Psoas muscle (tissue), 8 donors: Measurements from ENCODE around the gene GRK6. TPM values are rescaled to one million over a fixed set of nuclear protein-coding genes. Genes with fewer than 3 reads are reported as not detected.
A peak's percentile ranks its signal among the peaks of the same experiment; 100 is the strongest.

ENCODE experiments used
- ATAC-seq, 4 donors: fragments of 200-7000 bp; cut with Tn5 transposase; one replicate each; pipeline ENCODE4 v1.9.1; 2020; ENCODE audit warnings: moderate library complexity in 3 of 4, mild to moderate bottlenecking in 2 of 4
- DNase-seq, 2 donors: peaks; one replicate each; pipeline ENCODE4 v3.0.0-alpha.2; 2020
- H3K27ac ChIP-seq: fragments of 200-600 bp; one replicate; pipeline ENCODE4 v1.8.0; 2022
- H3K27me3 ChIP-seq, 3 donors: fragments of 200-600 bp in 1 of 3; one replicate each; pipeline versions ENCODE4 v1.6.1 to v1.8.0; 2013 to 2022; ENCODE audit warnings: low read length in 2 of 3, mild to moderate bottlenecking in 2 of 3, moderate library complexity in 1 of 3; ENCODE audit not compliant: insufficient read depth in 3 of 3
- H3K36me3 ChIP-seq, 2 donors: fragments of 200-600 bp in 1 of 2; one replicate each; pipeline versions ENCODE4 v1.6.1 to v1.8.0; 2013 to 2022; ENCODE audit warnings: low read depth in 1 of 2, mild to moderate bottlenecking in 1 of 2, moderate library complexity in 1 of 2; ENCODE audit not compliant: insufficient read depth in 1 of 2
- H3K4me1 ChIP-seq: fragments of 200-600 bp; one replicate; pipeline ENCODE4 v1.8.0; 2022
- H3K4me3 ChIP-seq: fragments of 200-600 bp; one replicate; pipeline ENCODE4 v1.8.0; 2022; ENCODE audit warnings: mild to moderate bottlenecking
- H3K9me3 ChIP-seq: fragments of 200-600 bp; one replicate; pipeline ENCODE4 v1.8.0; 2022
- WGBS, 3 donors: extraction: QIAGEN DNeasy Blood & Tissue Kit; methylation state at CpG; one replicate each; pipeline versions ENCODE4 v1.1.6 to v1.1.7; 2013; 5-methylcytosine and 5-hydroxymethylcytosine counted together
- intact Hi-C, 2 donors: fragments of 100-400 bp; cut with DNase I; formaldehyde crosslinking; loops; one replicate each; pipeline versions ENCODE4 v1.11.0 to v1.14.2; 2022
- polyA plus RNA-seq, 3 donors: library from polyadenylated mRNA; stranded (reverse); fragments of 200-250 nt; gene quantifications; one replicate each; pipeline ENCODE4 v1.2.3, GENCODE V29; 2013
- total RNA-seq, 4 donors: library from RNA; stranded (reverse); fragmentation: NEBNext Ultra II Directional in 2 of 4; extraction: Animal tissue kit (Norgen Biotek cat#: 25700) in 2 of 4; gene quantifications; one replicate each; pipeline versions ENCODE4 v1.2.1 to v1.2.4, GENCODE V29; 2021 to 2023
- TF ChIP-seq, protein P1 (sequence below): fragments of 200-600 bp; IDR thresholded peaks from one replicate; pipeline ENCODE4 v1.8.0; 2022; ENCODE audit warnings: antibody characterized with exemption
- donor health status: healthy with polysubstance abuse.
- donor health status: DM: no; HTN: no; CAD: no; lungs with moderate emphysema.
- donor health status: Bipolar disorder and iron deficiency.
- donor health status: healthy.
- donor health status: DM: yes; HTN: yes; CAD: no.
- donor health status: DM: no; HTN: no; CAD: no.
- donor health status: DM: no; HTN: no; CAD: no.
- donor health status: DM: yes; HTN: yes; CAD: no.

GRK6 gene
- total and polyA plus RNA-seq, 7 donors, result 12.3 to 22.6 (median 15.8) TPM

DNA sequence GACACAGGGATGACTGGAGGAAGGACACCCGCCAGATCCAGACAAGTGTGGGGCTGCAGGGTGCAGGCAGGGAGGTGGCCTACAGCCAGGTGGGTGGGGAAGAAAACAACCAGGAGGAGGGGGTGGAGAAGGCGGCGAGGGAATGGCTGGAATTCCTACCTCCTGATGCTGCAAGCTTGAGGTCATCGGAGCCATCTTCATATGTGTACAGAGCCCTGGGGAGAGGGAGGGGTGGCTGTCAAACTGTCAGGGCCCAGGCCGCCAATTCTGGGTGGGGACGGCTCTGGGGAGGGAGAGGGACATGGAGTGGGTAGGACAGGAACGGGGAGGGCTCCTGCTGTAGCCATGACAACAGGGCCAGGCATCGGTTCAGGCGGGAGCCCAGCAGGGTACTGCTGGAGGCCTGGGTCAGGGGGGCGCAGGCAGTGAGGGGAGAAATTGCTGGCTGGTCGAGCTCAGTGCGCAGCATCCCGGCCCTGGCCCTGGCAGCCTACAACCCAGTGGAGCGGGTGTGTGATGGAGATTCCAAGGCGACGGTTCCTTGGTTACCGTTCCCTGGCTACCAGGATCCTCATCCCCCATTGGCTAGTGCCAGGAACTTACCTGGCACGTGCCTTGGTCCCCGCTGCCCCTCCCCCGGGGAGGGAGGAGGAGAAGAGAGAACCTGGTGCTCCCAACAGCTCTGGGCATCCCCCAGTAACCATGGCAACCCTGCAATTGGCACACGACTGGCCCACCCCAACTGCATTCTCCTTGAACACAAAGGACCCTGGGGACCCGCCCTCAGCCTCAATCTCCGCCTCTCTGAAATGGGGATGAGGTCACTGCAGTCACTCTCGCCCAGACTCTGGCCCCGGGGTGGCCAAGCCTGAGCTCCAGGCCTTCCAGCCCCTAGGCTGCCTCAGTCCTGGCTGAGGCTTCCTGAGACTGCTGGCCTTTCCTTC lies 42.5 kb downstream of the GRK6 start:
- 70 to 72% (median 70%) methylated on average over 19 to 25 of the region's 25 CpGs for WGBS, 3 donors
- peak in 1 of 4 donors; percentile 26 for ATAC-seq
- intact Hi-C loops, result no loop called here
- no peaks in the 10 kb centered on the region for H3K9me3 ChIP-seq
- peak; percentile 69 to 87 for DNase-seq
- peaks cover 8% of the 10 kb centered on the region for H3K4me1 ChIP-seq
- H3K36me3 ChIP-seq, result peaks cover 0 to 19% of the 10 kb centered on the region in 2 donors
- no peaks in the 10 kb centered on the region for H3K27me3 ChIP-seq
- H3K27ac ChIP-seq, result no peak overlapping the region
- TF ChIP-seq, protein P1, sequence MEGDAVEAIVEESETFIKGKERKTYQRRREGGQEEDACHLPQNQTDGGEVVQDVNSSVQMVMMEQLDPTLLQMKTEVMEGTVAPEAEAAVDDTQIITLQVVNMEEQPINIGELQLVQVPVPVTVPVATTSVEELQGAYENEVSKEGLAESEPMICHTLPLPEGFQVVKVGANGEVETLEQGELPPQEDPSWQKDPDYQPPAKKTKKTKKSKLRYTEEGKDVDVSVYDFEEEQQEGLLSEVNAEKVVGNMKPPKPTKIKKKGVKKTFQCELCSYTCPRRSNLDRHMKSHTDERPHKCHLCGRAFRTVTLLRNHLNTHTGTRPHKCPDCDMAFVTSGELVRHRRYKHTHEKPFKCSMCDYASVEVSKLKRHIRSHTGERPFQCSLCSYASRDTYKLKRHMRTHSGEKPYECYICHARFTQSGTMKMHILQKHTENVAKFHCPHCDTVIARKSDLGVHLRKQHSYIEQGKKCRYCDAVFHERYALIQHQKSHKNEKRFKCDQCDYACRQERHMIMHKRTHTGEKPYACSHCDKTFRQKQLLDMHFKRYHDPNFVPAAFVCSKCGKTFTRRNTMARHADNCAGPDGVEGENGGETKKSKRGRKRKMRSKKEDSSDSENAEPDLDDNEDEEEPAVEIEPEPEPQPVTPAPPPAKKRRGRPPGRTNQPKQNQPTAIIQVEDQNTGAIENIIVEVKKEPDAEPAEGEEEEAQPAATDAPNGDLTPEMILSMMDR, result no peak
- no peak overlapping the region for H3K4me3 ChIP-seq

DNA sequence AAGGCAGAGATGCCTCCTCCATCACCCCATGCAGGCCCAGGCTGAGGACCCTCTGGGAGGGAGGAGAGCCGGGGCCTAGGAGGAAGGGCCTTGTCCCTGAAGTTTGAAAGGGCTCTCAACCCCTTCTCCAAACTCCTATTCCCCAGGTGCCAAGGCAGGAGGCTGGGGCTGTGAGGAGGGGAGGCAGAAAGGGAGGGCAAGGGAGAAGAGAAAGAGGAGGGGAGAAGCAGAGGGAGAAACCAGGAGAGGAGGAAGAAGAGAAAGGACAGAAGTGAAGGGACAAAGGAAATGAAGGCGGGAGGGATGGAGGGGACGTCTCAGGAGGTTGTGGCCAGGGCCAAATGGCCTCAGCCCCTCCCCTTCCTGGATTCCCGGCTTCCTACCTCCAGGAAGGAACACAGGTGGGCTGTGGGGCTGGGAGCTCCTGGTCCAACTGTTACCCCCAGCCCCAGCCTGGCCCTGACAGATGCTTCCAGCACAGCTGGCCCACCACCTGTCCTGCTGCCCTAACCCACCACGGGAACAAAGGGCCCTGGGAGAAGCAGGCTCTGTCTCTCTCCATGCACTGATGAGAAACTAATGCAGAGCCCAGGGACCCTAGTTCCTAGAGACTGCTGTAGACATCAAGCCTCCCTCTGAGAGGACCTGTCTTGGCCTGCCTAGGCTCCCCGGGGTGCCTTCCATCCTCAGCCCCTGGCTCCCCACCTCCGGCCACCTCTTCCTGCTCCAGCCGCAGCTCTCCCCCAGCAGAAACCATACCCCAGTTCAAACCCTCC lies 43.5 kb downstream of the GRK6 start:
- intact Hi-C loops, result no loop called here
- H3K36me3 ChIP-seq, result peaks cover 0 to 19% of the 10 kb centered on the region in 2 donors
- 67 to 80% (median 68%) methylated on average over 7 to 8 of the region's 8 CpGs for WGBS, 3 donors
- ATAC-seq (no peak), DNase-seq (no peak)
- no peak overlapping the region for H3K27ac ChIP-seq
- H3K27me3 ChIP-seq, result no peaks in the 10 kb centered on the region
- no peaks in the 10 kb centered on the region for H3K9me3 ChIP-seq
- TF ChIP-seq, protein P1, result no peak
- H3K4me3 ChIP-seq, result no peak overlapping the region
- peaks cover 8% of the 10 kb centered on the region for H3K4me1 ChIP-seq

GRCh38 chr5:177470759-177471536 lies 44.5 kb downstream of the GRK6 start:
- ATAC-seq (no peak), DNase-seq (no peak)
- Histone ChIP-seq H3K36me3 (peaks cover 0 to 12% of the 10 kb centered on the region in 2 donors), H3K4me3 (no peak overlapping the region), H3K4me1 (peaks cover 8% of the 10 kb centered on the region), H3K27ac (no peak overlapping the region), H3K9me3 (no peaks in the 10 kb centered on the region), H3K27me3 (no peaks in the 10 kb centered on the region)
- intact Hi-C loops, result no loop called here
- TF ChIP-seq, protein P1, result no peak
- 85 to 87% (median 86%) methylated on average over 10 of the region's 10 CpGs for WGBS, 3 donors

- Histone ChIP-seq H3K27ac (peak overlapping the region; percentile 10), H3K4me1 (peaks cover 8% of the 10 kb centered on the region), H3K9me3 (no peaks in the 10 kb centered on the region), H3K27me3 (no peaks in the 10 kb centered on the region), H3K4me3 (peak overlapping the region; percentile 76), H3K36me3 (peaks cover 0 to 4% of the 10 kb centered on the region in 2 donors)
- ATAC-seq (peak in 1 of 4 donors; percentile 31), DNase-seq (peak; percentile 77 to 88)
- TF ChIP-seq, protein P1, result no peak
- WGBS, 3 donors, result 51 to 53% (median 52%) methylated on average over 13 to 14 of the region's 14 CpGs
- intact Hi-C loops, result no loop called here
Observed at GRCh38 chr5:177471610-177472356, 45.3 kb downstream of the GRK6 start.
